HCT116 (cell line): ENCODE measurements around the gene RHBDF2. TPM values are rescaled to one million over a fixed set of nuclear protein-coding genes. Genes with fewer than 3 reads are reported as not detected.

Experiments used
- ATAC-seq: fragments of 200-7000 bp; cut with Tn5 transposase; 2 replicates; pipeline ENCODE4 v1.9.1; 2020; ENCODE audit warnings: mild to moderate bottlenecking, moderate library complexity
- BruUV-seq: library from RNA; stranded (reverse); fragments of 400-500 nt; replicated peaks from 2 replicates; lab custom pipeline; 2021; lab: Mats Ljungman, UMichigan
- CTCF ChIA-PET: fragments of 300-600 bp; sonication (Branson Sonifier 250); formaldehyde crosslinking; loops from one replicate; lab custom pipeline; 2021; ENCODE audit warnings: antibody characterized with exemption; lab: Charles Lee
- POLR2A ChIA-PET: fragments of 300-600, 350-600 bp; sonication (Branson Sonifier 250); formaldehyde crosslinking; loops from one replicate; lab custom pipeline; 2021; ENCODE audit warnings: antibody characterized with exemption; lab: Charles Lee
- RAD21 ChIA-PET, 2 experiments: fragments of 300-600 bp; sonication (Branson Sonifier 250); formaldehyde crosslinking; loops; one replicate each; lab custom pipeline; 2023; ENCODE audit warnings: low total read pairs in 2 of 2; ENCODE audit not compliant: uncharacterized antibody in 2 of 2, unreplicated experiment in 2 of 2, low non-redundant PET in 1 of 2; lab: Charles Lee
- DNase-seq: peaks from one replicate; pipeline ENCODE4 v3.0.0-alpha.2; 2010; ENCODE audit warnings: low read depth, low spot score
- H2AFZ ChIP-seq: fragments of 200-600 bp; shearing (Covaris generic), sonication (generic); 2 replicates; pipeline ENCODE4 v1.6.1; 2017; ENCODE audit warnings: low read depth, mixed run types, mixed read lengths, antibody characterized with exemption, low read length; ENCODE audit not compliant: poor library complexity, severe bottlenecking
- H3K27ac ChIP-seq: 2 replicates; pipeline ENCODE4 v1.5.1; 2012; ENCODE audit warnings: low read depth, low read length
- H3K27me3 ChIP-seq: fragments of 200-600 bp; sonication (generic); 2 replicates; pipeline ENCODE4 v1.6.1; 2016; ENCODE audit warnings: mixed run types, low read length, mixed read lengths; ENCODE audit not compliant: insufficient read depth
- H3K36me3 ChIP-seq, 2 experiments: fragments of 200-500 bp in 1 of 2; fragments of 200-600 bp in 1 of 2; sonication (Bioruptor generic) in 1 of 2; sonication (generic) in 1 of 2; 2 replicates each; pipeline versions ENCODE4 v1.5.1 to v1.6.1; 2014 to 2016; ENCODE audit warnings: low read length in 2 of 2, inconsistent platforms in 1 of 2, mixed read lengths in 1 of 2, mixed run types in 1 of 2; ENCODE audit not compliant: insufficient read depth in 2 of 2, control insufficient read depth in 1 of 2
- H3K4me1 ChIP-seq, 2 experiments: fragments of 200-600 bp in 1 of 2; sonication (generic) in 1 of 2; 2 replicates each; pipeline versions ENCODE4 v1.5.1 to v1.6.1; 2012 to 2017; ENCODE audit warnings: low read length in 2 of 2, inconsistent platforms in 1 of 2, mild to moderate bottlenecking in 1 of 2, mixed read lengths in 1 of 2, mixed run types in 1 of 2, moderate library complexity in 1 of 2; ENCODE audit not compliant: insufficient read depth in 2 of 2, control insufficient read depth in 1 of 2
- H3K4me2 ChIP-seq: fragments of 200-600 bp; sonication (generic); 2 replicates; pipeline ENCODE4 v1.6.1; 2017; ENCODE audit warnings: mixed run types, low read length, mixed read lengths
- H3K4me3 ChIP-seq, 2 experiments: fragments of 200-600 bp in 1 of 2; sonication (generic) in 1 of 2; replicated peaks in 1 of 2; 2 replicates each; pipeline ENCODE4 v1.5.1; 2011 to 2016; ENCODE audit warnings: low read length in 2 of 2, control low read depth in 1 of 2, low read depth in 1 of 2, mild to moderate bottlenecking in 1 of 2, mixed read lengths in 1 of 2, mixed run types in 1 of 2
- H3K79me2 ChIP-seq: fragments of 200-600 bp; sonication (generic); 2 replicates; pipeline ENCODE4 v1.6.1; 2017; ENCODE audit warnings: mild to moderate bottlenecking, mixed run types, low read length, moderate library complexity, mixed read lengths; ENCODE audit not compliant: insufficient read depth
- H3K9ac ChIP-seq: fragments of 200-600 bp; sonication (generic); 2 replicates; pipeline ENCODE4 v1.6.1; 2016; ENCODE audit warnings: low read length, mixed read lengths
- H3K9me2 ChIP-seq: fragments of 200-600 bp; sonication (generic), shearing (Covaris generic); 2 replicates; pipeline ENCODE4 v1.6.1; 2017; ENCODE audit warnings: mixed run types, mild to moderate bottlenecking, moderate library complexity; ENCODE audit not compliant: insufficient read depth
- H3K9me3 ChIP-seq, 2 experiments: fragments of 200-500 bp in 1 of 2; fragments of 200-600 bp in 1 of 2; sonication (Bioruptor generic) in 1 of 2; sonication (generic) in 1 of 2; 2 replicates each; pipeline ENCODE4 v1.6.1; 2014 to 2017; ENCODE audit warnings: low read length in 2 of 2, mixed read lengths in 2 of 2, inconsistent platforms in 1 of 2, low read depth in 1 of 2, mild to moderate bottlenecking in 1 of 2, mixed run types in 1 of 2, moderate library complexity in 1 of 2; ENCODE audit not compliant: control insufficient read depth in 1 of 2, insufficient read depth in 1 of 2
- H4K20me1 ChIP-seq: fragments of 200-600 bp; sonication (generic), shearing (Covaris generic); 2 replicates; pipeline ENCODE4 v1.6.1; 2017; ENCODE audit warnings: mixed run types, mild to moderate bottlenecking, moderate library complexity; ENCODE audit not compliant: insufficient read depth
- CTCF ChIP-seq, 3 experiments: fragments of 200-600 bp in 1 of 3; sonication (generic) in 1 of 3; IDR thresholded peaks in 2 of 3; conservative IDR thresholded peaks in 1 of 3; 2 replicates each; pipeline ENCODE4 v1.5.1; 2012 to 2017; ENCODE audit warnings: low read depth in 2 of 3, low read length in 2 of 3, antibody characterized with exemption in 1 of 3, borderline replicate concordance in 1 of 3, control low read depth in 1 of 3, mild to moderate bottlenecking in 1 of 3, mixed read lengths in 1 of 3, mixed run types in 1 of 3, moderate library complexity in 1 of 3; ENCODE audit not compliant: insufficient read depth in 1 of 3
- ELF1 ChIP-seq: IDR thresholded peaks from 2 replicates; pipeline ENCODE4 v1.6.1; 2012; ENCODE audit warnings: low read depth, borderline replicate concordance
- ZBTB33 ChIP-seq: IDR thresholded peaks from 2 replicates; pipeline ENCODE4 v1.6.1; 2011; ENCODE audit warnings: mild to moderate bottlenecking, low read length, moderate library complexity; ENCODE audit not compliant: insufficient replicate concordance; ENCODE audit errors: extremely low read depth
- intact Hi-C: fragments of 100-400 bp; cut with micrococcal nuclease; formaldehyde crosslinking; loops from 2 replicates; pipeline ENCODE4 v1.10.0; 2022
- total RNA-seq: library from RNA; stranded (reverse); gene quantifications from one replicate; pipeline ENCODE4 v1.2.1, GENCODE V29; 2021; ENCODE audit not compliant: unreplicated experiment

Gene RHBDF2
- total RNA-seq, 1 experiment from 2014 or later = 61.1 TPM

- no peak overlapping the region for H3K4me3 ChIP-seq
- RAD21 ChIA-PET = no interaction called here
Observed at GRCh38 chr17:76513306-76513692, 12.1 kb upstream of the RHBDF2 start.

More at GRCh38 chr17:76513306-76513692, 12.1 kb upstream of the RHBDF2 start:
- no peaks in the 10 kb centered on the region for H3K27me3 ChIP-seq
- no peaks in the 10 kb centered on the region for H3K36me3 ChIP-seq
- H3K9me2 ChIP-seq = no peaks in the 10 kb centered on the region
- intact Hi-C loops = no loop called here
- no peak for DNase-seq
- H3K4me2 ChIP-seq = no peak overlapping the region
- TF ChIP-seq ZBTB33 (no peak), CTCF (IDR thresholded peaks at IDR 0.05 in 2 of 3, conservative IDR thresholded peaks at IDR 0.05 in 1 of 3; ENCODE audit: borderline replicate concordance in 1 of 3, insufficient read depth in 1 of 3, low read depth in 2 of 3, low read length in 2 of 3) (no peak), ELF1 (no peak)
- TF ChIP-seq, all 23 proteins: peak for 0
- no peak overlapping the region for H2AFZ ChIP-seq
- no peaks in the 10 kb centered on the region for H3K9me3 ChIP-seq
- H3K27ac ChIP-seq = no peak overlapping the region
- no peak for ATAC-seq
- CTCF ChIA-PET = no interaction called here
- POLR2A ChIA-PET = no interaction called here
- H3K79me2 ChIP-seq = no peaks in the 10 kb centered on the region
- H3K9ac ChIP-seq = no peak overlapping the region
- BruUV-seq = no TSS peak
- no peaks in the 10 kb centered on the region for H4K20me1 ChIP-seq
- peaks cover 0 to 3% of the 10 kb centered on the region in 2 experiments; a peak in 2 of 4 replicates for H3K4me1 ChIP-seq
